Measurements from ENCODE around the gene E2F2. TPM values are rescaled to one million over a fixed set of nuclear protein-coding genes. Genes with fewer than 3 reads are reported as not detected.
A peak's percentile ranks its signal among the peaks of the same experiment; 100 is the strongest.

E2F2 gene
- total and polyA plus RNA-seq, 8 donors: 3.2 to 5.8 (median 4.2) TPM

DNA sequence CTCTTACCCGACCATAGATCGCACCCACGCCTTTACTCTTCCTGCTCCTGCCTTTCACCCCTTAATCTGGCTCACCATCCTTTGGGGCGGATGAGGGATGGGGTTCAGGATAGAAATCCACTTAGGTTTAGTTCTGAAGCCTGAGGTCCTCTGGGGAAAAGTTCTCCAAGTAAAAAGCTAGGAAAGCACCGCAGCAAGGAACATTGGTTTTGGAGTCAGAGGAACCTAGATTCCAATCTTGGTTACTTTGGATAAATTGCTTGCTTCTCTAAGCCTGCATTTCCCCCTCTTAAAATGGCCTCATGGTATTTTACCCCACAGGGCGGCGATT is 46.1 kb downstream of the E2F2 start:
- intact Hi-C loops (cut with DNase I): no loop called here
- Histone ChIP-seq H3K27ac (no peak overlapping the region), H3K4me3 (peak overlapping the region; percentile 68 to 73), H3K27me3 (peaks cover 0 to 60% of the 10 kb centered on the region in 2 donors), H3K4me1 (peaks cover 0 to 15% of the 10 kb centered on the region in 2 donors), H3K9me3 (no peaks in the 10 kb centered on the region), H3K36me3 (no peaks in the 10 kb centered on the region)
- no peak for ATAC-seq
- DNase-seq: no peak
- TF ChIP-seq CTCF (IDR thresholded peaks at IDR 0.05): no peak

DNA sequence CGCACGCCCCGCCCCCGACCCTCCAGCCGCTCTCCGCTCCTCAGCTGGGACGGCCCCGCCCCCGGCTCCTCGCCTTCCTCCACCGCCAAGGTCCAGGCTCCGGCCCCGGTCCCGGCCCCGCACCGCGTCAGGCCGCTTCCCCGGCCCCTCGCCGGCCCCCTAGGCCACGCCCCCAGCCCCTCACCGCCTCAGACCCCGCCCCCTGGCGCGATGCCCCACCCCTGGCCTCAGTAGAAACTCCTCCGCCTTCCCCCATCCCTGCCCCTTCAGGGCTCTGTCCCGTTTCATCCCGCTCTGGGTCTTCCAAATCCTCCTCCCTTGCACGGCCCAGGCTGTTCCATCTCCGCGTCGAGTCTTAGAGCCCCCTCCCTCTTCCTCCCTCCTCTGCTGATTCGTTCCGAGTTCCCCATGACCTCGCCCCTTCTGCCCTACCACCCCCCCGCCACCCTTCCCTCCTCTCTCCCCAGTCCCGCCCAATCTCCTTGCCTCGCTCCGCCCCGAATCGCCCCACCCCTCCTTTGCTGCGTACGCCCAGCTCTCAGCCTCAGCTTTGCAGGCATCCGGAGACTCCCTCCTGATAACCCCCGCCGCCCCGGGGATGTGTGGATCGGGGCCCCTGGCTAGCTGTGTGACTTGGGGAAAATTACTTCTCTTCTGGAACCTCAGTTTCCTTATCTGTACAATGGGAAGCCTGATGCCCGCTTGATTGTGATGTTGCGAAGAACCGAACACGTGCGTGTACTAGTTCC is 46.6 kb downstream of the E2F2 start:
- H3K9me3 ChIP-seq: no peaks in the 10 kb centered on the region
- H3K4me1 ChIP-seq: peaks cover 2 to 15% of the 10 kb centered on the region in 2 donors
- ATAC-seq (peak; percentile 93), DNase-seq (peak; percentile 86 to 96 (median 94))
- H3K27ac ChIP-seq: peak overlapping the region; percentile 70 to 73
- no peak for TF ChIP-seq CTCF (IDR thresholded peaks at IDR 0.05)
- intact Hi-C loops (cut with DNase I): no loop called here
- no peaks in the 10 kb centered on the region for H3K36me3 ChIP-seq
- peak overlapping the region; percentile 68 to 73 for H3K4me3 ChIP-seq
- H3K27me3 ChIP-seq: peaks cover 0 to 55% of the 10 kb centered on the region in 2 donors

DNA sequence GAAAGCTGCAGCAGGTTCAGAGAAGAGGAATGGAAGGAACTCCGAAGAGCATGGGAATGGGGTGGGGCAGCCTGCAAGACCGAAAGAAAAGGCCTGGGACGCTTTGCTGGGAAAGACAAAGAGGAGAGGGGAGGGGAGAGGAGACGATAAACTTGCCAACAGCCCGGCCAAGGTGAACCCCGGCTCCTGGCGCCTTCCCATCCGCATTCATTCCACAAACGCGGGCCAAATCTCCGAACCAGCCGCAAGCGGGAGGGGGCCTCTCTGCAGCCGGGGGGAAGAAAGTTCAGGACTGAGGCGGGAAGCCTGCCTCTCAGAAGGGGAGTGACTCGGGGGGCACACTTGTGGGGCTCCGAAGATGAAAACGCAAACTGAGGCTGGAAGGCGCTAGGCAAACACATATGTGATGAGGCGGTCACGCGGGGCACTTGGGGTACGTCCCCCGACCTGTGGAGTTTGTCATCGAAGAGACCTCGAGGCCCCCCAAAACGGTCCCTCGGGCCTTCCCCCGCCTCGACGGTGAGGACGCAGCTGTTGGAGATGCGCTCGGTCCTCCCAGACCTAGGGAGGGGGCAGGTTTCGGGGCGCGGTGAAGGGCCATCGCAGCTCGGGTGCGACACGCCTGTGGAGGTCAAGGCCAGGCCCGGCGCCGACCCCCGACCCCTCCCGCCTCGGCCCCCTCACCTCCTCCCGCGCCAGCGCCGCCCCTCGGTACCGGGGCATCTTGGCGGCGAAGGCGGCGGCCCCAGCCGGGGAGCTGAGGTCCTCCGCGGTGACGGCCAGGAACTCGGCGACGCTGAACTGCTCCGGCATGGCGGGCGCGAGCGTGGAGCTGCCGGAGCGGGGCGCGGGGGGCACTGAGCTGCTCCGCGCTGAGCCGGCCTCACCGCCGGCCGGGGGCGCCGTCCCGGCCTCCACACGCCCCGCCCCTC is 47.4 kb downstream of the E2F2 start, which contains the start of gene ASAP3:
Gene ASAP3 (minus strand): TSS at position 859 of the 932 bp plus-strand sequence. CDS start 46 bp downstream, at position 813.
- no peak for TF ChIP-seq CTCF (IDR thresholded peaks at IDR 0.05)
- DNase-seq (peak; percentile 23 to 71 (median 38)), ATAC-seq (peak; percentile 5)
- intact Hi-C loops (cut with DNase I): no loop called here
- Histone ChIP-seq H3K27me3 (peaks cover 0 to 52% of the 10 kb centered on the region in 2 donors), H3K9me3 (no peaks in the 10 kb centered on the region), H3K36me3 (no peaks in the 10 kb centered on the region), H3K27ac (peak within 1 kb of the TSS; percentile 70 to 73), H3K4me1 (peaks cover 9 to 22% of the 10 kb centered on the region in 2 donors), H3K4me3 (peak within 1 kb of the TSS; percentile 68 to 73)

DNA sequence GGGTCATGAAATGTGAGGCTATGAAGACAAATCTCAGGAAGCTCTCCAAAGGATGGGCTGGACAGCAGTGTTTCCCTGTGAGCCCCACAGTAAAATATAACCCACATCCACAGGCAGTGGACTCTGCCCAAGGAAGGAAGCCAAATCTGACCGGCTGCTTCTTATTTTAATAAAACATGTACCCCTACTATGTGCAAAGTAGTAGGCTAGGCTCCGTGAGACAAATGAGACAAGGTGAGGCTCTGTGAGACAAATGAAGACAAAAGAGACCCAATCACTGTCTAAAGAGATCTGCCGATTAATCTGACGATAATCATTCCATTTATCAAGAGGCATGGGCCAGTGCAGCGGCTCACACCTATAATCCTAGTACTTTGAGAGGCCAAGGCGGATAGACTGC is 49.1 kb downstream of the E2F2 start:
- intact Hi-C loops (cut with DNase I): no loop called here
- H3K4me3 ChIP-seq: no peak overlapping the region
- DNase-seq (no peak), ATAC-seq (no peak)
- H3K27me3 ChIP-seq: peaks cover 0 to 52% of the 10 kb centered on the region in 2 donors
- no peak overlapping the region for H3K27ac ChIP-seq
- peaks cover 9 to 26% of the 10 kb centered on the region in 2 donors for H3K4me1 ChIP-seq
- no peak for TF ChIP-seq CTCF (IDR thresholded peaks at IDR 0.05)
- no peaks in the 10 kb centered on the region for H3K9me3 ChIP-seq
- H3K36me3 ChIP-seq: no peaks in the 10 kb centered on the region

All from left lung (tissue), 10 donors.